Measurements from ENCODE around the gene SBF2.
"Not testable (repeated sequence)": the region's sequence is repeated elsewhere in the genome, so short reads cannot be mapped to it uniquely, and the experiment has no call there.

SBF2 gene

DNA sequence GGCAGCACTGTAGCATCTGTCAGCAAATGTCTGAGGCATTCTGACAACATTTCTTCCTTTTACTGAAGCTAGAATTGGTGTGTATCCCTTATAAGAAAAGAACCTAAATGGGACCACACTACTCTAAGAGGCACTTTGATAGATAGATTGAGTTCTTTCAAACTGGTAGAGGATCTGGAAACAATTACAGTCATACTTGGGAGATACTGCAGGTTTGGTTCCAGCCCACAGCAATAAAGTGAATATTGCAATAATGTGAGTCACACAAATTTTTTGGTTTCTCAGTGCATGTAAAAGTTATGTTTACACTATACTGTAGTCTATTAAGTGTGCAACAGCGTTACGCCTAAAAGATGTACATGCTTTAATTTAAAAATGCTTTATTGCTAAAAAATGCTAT is 96.9 kb downstream of the SBF2 start:
- DNase-seq (ENCODE audit: low read depth, low spot score), result no peak

DNA sequence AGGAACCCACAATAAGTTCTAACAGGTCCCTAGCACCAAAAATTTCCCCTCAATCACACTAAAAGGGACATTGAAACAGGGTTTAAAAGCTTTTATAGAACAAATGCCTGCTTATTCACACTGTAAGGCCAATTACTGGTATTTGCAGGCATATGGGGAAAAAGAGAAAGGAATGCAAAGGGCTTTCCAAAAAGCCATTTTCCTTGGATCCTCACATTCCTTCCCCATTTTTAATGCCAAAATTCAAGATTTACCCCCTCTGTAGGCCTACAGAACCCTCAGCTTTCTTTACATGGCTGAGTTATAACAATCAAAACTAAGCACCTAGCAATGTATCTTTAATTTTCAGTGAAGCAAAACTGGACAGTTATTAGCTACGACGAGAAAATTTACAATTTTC is 102.0 kb downstream of the SBF2 start:
- DNase-seq (ENCODE audit: low read depth, low spot score), result no peak

DNA sequence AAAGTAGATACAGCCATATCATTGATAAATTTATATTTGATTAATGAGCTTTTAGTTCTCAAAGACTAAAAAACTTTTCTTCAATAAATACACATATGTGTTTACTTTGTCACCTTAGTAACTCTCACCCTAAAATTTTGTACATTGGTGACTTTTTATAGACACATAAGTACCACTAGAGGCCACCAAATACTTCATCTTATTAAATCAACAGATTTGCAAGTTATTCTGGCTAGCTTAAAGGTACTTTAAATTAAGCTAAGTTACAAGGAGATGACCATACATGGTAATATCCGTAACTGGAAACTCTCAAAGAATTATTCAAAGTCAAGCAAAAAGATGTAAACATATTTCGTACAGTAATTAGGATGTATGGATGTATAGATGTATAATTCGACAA is 112.2 kb downstream of the SBF2 start:
- DNase-seq (ENCODE audit: low read depth, low spot score), result no peak

DNA sequence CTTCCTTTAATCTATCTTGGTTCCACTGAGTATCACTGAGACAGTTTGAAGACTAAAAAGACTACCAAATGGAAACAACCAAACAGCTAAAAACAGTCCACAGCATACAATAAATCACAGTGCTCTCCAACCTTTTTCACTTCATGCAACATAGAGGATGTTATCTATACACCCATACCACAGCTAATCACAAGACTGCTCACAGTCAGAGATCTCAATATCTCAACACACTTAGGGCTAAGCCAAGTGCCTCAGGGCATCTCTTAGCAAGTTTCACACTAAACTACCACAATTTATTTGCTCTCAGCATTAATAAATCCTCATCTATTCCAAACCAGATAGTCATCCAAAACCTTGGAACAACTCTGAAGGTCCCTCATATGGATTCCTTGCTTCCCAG is 129.4 kb downstream of the SBF2 start:
- no peak for DNase-seq (ENCODE audit: low read depth, low spot score)

DNA sequence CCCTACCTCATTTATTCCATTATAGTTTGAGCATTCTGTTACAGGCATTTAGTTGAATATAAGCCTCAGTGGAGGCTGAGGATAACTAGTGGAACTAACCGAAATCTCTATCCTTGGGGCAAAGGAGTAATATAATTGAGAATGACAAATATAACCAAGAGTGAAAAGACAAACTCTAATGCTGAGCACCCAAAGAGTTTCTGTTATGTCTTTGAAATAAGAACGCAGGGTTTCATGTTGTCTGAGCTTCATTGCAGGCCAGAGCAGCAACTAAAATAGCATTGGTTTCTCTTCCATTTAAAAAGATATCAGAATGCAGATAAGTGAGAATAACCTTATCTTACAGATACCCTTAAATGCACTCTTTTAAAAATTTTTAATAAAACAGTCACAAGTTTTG is 131.8 kb downstream of the SBF2 start:
- DNase-seq (ENCODE audit: low read depth, low spot score), result no peak

DNA sequence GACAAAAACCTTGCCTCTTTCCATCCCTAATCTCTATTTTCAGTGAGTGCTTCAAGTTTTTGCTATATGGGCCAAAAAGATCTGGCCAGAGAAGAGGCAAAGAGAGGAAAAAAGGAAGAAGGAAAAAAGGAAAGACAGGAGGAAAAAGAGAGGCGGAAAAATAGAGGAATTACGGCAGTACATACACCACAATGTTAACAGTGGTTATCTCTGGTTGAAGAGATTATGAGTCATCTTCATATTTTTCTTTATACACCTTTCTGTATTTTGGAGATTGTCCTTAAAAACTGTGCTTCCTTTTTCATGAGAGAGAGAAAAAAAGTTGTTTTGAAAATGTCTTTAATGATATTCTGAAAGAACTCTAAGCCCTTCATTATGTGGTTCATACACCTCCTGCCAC is 133.7 kb downstream of the SBF2 start:
- DNase-seq (ENCODE audit: low read depth, low spot score), result no peak

DNA sequence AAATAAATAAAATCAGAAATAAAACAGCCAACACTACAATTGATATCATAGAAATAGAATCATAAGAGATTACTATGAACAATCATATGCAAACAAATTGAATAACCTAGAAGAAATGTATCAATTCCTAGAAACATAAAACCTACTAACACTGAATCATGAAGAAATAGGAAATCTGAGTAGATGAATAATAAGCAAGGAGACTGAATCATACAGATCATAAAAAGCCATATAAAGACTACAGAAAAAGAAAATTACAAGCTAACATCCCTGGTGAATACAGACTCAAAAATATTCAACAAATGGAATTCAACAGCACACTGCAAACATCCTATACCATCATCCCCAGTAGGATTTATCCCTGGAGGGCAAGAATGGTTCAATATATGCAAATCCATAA is 135.6 kb downstream of the SBF2 start:
- DNase-seq (ENCODE audit: low read depth, low spot score), result no peak

DNA sequence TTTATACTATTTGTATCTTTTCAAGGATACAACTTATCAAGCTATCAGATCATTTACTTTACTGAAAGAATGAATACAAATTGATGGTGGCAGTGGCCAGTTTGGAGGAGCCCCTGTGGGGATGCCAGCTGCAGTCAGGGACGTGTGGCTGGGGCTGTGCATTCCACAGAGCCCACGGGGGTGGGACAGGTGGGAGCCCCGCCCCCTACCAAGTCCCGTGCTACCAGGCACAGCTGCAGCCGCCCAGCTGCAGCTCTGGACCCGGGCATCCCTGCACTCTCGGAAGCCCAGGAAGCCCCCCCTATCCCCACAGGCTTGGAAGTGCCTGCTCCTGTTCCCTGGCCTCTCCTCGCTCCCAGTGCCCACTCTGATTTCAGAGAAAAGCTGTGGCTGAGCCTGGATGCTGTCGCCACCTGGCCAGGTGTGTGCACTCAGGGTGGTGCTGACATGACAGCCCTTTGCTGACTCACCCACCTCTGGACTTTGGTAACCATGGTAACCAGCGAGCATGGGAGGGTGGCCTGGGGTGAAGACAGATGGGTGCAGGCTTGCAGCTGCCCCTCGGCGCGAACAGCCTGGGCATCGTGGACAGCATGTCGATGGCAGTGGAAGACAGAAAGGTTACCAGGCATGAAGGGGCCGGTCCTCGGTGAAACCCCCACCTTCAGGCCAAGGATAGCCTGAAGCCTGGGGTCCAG is 138.1 kb downstream of the SBF2 start:
- DNase-seq (ENCODE audit: low read depth, low spot score), result no peak

DNA sequence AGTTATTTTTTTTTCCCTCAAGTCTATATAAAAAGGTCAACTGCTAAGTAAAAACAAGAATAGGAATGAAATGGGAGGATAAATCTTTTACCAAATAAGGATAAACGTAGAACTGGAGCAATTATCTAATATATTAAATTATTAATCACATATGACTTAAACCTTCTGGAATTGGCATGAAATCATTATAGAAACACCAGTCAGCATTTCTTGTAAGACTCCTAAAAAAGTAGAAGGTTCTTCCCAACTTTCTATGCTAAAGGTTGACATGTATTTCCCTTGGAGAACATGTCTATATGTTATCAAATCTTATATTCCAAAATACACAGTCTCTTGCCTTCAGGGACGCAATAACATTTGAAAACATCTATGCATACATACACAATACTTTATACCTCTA is 143.2 kb downstream of the SBF2 start:
- no peak for DNase-seq (ENCODE audit: low read depth, low spot score)

DNA sequence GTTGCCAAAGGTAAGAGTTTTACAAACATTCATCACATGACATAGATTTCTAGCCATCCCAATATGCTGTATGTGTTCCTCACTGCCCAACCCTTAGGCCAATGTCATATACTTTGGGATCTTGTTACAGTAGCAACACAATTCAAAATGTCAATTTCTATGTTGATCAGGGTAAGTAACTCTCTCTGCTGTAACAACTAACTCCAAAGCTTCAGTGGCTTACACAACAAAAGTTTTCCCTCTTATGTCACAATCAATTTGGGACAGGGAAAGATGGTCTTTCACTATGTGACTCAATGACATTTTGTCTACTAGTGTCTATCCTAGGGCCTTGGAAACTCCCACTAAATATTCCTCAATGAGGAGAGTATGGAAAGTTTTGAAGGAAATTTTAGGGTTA is 144.5 kb downstream of the SBF2 start:
- DNase-seq (ENCODE audit: low read depth, low spot score), result no peak

DNA sequence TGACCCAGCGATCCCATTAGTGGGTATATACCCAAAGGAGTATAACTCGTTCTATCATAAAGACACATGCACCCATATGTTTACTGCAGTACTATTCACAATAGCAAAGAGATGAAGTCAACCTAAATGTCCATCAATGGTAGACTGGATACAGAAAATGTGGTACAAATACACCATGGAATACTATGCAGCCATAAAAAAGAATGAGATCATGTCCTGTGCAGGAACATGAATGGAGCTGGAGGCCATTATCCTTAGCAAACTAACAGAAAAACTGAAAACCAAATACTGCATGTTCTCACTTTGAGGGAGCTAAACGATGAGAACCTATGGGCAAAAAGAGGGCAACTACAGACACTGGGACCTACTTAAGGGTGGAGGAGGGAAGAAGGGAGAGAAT is 146.8 kb downstream of the SBF2 start:
- DNase-seq (ENCODE audit: low read depth, low spot score), result no peak

DNA sequence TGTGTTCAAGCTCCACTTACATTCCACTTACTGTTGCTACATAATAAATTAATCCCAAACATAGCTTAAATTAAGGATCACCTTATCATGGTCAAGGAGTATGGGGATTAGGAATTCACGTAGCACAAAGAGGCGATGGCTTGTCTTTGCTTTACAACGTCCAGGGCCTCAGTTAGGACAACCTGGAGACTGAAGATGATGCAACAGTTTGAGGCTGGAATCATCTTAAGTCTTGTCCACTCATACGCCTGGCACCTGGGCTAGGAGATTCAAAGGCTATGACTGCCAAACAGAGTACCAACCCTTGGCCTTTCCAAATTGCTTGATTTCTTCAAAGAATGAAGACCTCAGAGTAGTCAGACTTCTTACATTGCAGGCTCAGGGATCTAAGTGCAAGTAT is 149.1 kb downstream of the SBF2 start:
- no peak for DNase-seq (ENCODE audit: low read depth, low spot score)

DNA sequence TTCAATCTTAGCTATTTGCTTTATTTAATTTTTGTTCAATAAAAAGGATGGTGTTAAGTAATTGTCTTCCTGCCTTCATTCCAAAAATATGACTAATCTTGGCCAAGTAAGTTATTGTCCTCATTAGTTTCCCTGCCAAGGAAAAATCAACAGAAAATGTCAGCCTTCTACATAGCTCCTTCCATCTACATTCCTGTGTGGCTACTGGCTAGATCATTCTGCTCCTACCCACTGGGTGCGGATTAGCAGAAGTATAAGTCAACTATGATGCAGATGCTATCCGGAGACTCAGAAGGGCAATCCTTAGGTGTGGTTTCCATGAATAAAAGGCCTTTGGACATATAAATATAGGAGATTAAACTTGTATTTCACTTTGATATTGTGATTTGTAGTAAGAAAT is 154.4 kb downstream of the SBF2 start:
- DNase-seq (ENCODE audit: low read depth, low spot score), result no peak

DNA sequence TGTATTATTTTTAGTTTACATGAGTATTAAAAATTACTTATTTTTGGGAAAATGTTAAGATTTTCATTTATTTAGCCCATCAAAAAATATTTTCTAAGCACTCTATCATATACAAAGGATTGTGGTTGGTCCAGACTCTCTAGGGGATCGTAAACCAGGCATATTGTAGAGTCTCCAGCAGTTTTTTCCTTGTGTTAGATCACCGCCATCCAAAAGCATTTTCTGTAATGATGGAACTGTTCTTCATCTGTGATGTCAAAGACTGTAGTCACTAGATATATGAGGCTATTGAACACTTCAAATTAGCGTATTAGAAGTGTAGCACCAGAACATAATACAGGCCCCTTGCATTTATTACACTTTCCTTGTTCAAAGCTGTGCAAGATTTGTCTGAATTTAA is 154.9 kb downstream of the SBF2 start:
- DNase-seq (ENCODE audit: low read depth, low spot score), result no peak

DNA sequence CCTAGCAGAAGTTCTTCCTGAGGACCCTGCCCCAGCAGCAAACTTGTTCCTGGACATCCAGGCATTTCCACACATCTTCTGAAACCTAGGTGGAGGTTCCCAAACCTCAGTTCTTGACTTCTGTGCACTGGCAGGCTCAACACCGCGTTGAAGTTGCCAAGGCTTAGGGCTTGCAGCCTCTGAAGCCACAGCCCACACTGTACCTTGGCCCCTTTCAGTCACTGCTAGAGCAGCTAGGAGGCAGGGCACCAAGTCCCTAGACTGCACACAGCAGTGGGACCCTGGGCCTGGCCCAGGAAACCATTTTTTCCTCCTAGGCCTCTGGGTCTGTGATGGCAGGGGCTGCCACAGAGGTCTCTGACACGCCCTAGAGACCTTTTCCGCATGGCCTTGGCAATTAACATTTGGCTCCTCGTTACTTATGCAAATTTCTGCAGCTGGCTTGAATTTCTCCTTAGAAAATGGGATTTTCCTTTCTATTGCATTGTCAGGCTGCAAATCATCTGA is 159.0 kb downstream of the SBF2 start:
- DNase-seq (ENCODE audit: low read depth, low spot score), result no peak

DNA sequence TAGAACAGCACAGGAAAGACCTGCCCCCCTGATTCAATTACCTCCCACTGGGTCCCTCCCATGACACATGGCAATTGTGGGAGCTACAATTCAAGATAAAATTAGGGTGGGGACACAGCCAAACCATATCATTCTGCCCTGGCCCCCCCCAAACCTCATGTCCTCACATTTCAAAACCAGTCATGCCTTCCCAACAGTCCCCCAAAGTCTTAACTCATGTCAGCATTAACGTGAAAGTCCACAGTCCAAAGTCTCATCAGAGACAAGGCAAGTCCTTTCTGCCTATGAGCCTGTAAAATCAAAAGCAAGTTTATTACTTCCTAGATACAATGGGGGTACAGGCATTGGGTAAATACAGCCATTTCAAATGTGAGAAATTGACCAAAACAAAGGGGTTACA is 159.8 kb downstream of the SBF2 start:
- DNase-seq (ENCODE audit: low read depth, low spot score), result not testable (repeated sequence)

DNA sequence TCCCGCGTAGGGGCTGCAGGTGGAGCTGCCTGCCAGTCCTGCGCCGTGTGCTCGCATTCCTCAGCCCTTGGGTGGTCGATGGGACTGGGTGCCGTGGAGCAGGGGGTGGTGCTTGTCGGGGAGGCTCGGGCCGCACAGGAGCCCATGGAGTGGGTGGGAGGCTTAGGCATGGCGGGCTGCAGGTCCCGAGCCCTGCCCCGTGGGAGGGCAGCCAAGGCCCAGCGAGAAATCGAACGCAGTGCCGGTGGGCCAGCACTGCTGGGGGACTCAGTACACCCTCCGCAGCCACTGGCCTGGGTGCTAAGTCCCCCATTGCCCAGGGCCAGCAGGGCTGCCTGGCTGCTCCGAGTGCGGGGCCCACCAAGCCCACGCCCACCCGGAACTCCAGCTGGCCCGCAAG is 160.8 kb downstream of the SBF2 start:
- not testable (repeated sequence) for DNase-seq (ENCODE audit: low read depth, low spot score)

DNA sequence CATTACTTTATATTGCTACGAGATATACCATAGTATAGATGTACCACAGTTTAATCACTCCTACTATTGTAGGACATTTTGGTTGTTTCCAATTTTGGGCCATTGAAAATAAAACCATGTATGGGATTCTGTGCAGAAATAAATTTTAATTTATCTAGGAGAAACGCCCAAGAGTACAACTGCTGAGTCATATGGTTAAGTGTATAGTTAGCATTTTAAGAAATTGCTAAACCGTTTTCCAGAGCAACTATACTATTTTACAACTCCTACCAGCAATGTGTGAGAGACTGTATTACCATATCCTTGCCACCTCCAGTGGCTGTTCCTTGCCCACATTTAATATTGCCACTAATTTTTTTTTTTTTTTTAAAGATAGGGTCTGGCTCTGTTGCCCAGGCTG is 163.1 kb downstream of the SBF2 start:
- no peak for DNase-seq (ENCODE audit: low read depth, low spot score)

DNA sequence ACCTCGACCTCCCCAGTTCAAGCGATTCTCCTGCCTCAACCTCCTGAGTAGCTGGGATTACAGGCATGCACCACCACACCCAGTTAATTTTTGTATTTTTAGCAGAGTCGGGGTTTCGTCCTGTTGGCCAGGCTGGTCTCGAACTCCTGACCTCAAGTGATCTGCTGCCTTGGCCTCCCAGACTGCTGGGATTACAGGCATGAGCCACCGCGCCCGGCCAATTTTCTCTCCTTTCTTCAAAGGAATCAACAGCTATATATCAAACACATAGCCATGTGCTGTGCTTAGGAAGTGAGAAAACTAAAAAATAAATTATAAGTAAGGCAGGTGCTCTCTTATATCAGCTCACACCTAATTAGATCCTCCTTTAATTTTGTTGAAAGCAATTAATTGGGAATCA is 164.8 kb downstream of the SBF2 start:
- DNase-seq (ENCODE audit: low read depth, low spot score), result not testable (repeated sequence)

DNA sequence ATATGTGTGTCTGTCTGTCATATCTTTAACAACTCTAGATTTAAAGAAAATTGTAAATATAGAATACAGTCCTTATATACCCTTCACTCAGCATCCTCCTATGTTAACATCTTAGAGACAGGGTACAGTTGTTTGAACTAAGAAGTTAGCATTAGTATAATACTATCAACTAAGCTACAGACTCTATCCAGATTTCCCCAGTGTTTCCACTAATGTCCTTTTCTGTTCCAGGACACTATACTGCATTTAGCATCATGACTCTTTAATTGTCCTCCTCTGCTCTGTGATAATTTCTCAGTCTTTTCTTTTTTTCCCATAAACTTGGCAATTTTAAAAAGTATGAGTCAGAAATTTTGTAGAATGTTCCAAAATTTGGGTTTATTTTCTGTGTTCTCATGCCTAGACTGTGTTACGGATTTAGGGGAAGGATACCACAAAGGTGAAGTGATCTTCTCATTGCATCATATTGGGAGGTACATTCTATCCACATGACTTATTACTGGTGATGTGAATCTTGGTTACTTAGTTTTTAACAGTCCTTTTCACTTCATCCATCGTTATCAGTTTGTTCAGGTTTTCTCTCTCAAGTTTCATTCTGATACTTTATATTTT is 168.4 kb downstream of the SBF2 start:
- no peak for DNase-seq (ENCODE audit: low read depth, low spot score)

DNA sequence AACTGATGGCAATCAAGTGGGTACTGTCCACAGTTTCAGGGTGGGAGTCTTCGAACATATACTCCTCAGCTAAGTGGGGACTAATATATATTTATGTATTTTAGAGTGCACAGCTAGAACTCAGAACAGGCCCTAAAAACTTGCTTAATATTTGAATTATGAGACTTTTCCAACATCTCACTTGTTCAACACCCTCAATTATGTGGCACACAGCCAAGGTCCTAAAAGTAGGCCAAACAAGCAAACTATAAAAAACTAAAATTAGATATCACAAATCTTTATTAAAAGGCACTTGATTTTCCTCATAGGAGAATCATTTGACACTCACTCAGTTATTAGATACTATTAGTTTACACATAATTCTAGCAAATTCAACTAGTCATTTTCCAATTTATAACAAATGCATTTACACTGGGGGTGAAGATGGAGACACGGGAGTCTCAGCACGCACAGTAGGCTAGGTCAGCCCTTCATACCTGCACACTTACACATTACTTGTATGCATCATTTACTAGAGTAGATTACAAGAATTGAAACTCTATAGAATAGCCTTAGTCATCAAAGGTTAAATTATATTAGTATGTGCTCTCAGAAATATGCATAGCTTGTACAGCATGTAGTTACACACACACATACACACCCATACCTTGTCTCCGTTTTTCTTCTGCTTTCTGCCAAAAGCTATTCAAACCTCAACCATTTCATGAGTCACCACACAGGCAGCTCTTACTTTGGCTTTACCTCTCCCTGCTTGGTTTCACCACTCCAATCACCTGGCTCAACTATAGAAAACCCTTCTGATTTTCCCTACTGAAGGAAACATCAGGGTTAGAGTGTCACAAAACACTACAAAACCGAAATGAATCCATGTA is 171.5 kb downstream of the SBF2 start:
- peak; percentile 4 for DNase-seq (ENCODE audit: low read depth, low spot score)

DNA sequence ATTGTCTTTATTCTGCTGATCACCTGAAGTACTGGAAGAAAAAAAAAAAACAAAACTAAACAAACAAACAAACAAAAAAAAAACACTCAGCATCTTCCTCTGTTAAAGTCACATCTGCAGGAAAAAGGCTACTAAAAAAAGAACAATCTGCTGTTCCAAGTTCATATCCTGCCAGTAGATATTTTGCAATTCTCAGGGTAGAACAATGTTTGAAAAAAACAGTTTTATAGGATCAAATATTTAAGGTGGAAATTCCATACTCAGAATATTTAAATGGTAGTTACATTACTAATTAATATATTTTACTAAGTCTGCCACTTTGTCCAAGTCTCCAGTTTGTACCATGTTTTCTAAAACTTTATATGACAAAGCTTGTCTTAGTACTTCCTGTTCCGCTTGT is 175.2 kb downstream of the SBF2 start:
- DNase-seq (ENCODE audit: low read depth, low spot score), result no peak

Data from ELF-1 (cell line).